ENCODE results near the gene NUP54.
A peak's percentile ranks its signal among the peaks of the same experiment; 100 is the strongest.

The NUP54 gene, protein sequence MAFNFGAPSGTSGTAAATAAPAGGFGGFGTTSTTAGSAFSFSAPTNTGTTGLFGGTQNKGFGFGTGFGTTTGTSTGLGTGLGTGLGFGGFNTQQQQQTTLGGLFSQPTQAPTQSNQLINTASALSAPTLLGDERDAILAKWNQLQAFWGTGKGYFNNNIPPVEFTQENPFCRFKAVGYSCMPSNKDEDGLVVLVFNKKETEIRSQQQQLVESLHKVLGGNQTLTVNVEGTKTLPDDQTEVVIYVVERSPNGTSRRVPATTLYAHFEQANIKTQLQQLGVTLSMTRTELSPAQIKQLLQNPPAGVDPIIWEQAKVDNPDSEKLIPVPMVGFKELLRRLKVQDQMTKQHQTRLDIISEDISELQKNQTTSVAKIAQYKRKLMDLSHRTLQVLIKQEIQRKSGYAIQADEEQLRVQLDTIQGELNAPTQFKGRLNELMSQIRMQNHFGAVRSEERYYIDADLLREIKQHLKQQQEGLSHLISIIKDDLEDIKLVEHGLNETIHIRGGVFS

DNA sequence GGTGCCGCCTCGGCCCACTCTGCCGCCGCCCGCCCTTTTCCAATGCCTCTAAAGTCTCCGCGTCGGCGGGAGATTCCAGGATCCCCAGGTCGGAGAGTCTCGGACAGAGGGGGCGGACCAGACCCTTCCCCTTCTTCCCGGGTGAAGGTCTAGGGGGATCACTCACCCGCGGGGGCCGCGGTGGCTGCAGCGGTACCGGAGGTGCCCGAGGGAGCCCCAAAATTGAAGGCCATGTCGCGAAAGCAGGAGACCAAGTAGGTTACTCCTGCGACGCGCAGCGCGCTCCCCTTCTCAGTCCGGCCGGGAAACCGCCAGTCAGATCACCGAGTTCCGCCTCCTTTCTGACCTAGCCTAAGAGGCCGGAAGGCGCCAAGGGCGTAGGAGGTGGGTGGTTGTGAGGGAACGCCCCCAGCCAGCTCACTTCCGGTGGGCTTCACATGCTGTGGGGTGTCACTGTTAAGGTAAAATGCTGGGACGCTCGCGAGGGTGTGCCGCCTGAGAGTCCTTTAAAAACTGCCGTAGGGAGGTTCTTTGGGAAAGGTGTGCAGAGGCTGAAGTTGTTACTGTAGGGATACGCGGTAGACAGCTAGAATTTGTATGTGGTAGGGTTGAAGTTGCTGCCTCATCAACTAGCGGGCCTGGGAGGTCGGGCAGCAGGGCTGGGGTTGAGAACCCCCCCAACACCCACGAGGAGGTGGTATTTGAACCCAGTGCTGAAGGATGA, at the start of gene NUP54:
TSS of gene NUP54 (minus strand) at position 256 of the 724 bp plus-strand sequence. CDS start at position 233, 23 bp downstream.
- DNase-seq: peak; percentile 99

DNA sequence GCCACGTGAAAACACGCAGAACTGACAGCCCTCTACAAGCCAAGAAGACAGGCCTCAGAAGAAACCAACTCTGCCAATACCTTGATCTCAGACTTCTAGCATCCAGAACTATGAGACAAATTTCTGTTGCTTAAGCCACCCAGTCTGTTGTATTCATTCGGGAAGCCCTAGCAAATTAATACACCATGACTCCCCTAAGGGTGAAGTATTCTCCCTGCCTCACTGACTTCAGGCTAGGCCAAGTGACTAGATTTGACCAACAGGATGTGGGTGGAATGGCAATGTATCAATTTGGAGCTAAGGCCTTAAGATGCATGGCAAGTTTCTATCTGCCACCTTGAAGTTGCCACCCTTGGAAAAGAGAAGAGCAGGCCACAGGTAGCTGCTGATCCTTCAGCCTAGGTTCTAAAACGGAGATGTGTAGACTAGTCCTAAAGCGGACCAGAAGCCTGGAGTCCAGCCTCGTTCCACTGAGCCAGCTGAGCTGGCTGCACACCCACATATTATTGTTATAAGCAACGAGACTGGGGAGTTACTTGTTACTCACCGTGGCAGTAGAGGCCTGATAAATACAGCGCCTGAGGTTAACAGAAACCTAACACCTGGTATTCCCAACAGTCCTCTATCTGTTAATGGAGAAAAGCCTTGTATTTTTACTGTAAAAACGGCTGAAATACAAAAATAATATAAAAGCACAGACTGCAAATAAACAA, 49.0 kb upstream of the NUP54 start:
- no peak for DNase-seq

DNA sequence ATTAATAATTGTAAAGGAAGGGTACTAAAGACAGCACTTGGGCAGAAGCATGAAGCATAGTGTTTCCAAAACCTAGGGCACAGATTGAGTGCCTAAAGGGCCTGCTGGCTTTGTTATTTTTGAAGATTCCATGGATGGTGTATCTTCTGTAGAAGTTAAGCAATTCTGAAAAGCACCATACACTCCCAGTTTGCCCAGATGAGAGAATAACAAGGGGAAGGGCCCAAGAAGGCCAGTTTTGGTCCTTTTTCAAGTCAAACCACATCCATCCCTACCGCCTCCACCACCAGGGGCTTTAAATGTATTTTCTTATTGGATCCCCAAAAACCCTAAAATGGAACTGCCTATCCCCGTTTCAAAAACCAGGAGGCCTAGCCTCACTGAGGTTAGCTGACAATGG, 48.2 kb upstream of the NUP54 start:
- DNase-seq: no peak

DNA sequence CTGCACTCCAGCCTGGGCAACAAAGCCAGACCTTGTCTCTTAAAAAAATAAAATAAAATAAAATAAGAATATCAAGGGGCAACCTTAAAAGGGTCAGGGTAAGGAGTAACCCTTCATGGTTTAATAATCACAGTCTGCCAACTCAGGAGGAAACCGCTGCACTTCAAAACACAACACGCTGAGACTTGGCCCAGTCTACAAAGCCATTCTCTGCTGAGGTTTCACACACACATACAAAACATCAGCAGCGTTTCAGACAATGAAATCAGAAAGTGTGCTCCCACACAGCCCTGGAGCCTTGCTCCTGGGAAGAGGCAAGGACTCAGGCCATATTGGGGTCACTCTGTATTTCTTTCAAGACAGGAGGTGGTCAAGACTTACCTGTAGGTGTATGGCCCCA, 47.1 kb upstream of the NUP54 start:
- DNase-seq: no peak

DNA sequence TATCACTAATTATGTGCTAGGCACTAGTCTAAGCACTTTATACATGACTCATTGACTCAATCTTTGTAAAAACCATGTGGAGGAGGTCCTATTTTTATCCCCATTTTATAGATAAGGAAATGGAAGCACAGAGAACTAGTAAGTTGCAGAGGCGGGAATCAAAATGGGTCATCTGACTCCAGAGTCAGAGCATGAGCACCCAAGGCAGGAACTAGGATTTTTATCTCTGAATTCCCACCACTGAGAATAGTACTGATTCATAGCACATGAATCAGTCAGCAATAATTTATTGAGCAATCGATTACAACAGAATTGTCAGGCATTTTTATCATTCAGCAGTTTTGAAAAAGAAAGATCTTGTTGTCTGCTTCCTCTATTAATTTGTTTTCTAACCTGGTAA, 46.1 kb upstream of the NUP54 start:
- DNase-seq: peak; percentile 50

DNA sequence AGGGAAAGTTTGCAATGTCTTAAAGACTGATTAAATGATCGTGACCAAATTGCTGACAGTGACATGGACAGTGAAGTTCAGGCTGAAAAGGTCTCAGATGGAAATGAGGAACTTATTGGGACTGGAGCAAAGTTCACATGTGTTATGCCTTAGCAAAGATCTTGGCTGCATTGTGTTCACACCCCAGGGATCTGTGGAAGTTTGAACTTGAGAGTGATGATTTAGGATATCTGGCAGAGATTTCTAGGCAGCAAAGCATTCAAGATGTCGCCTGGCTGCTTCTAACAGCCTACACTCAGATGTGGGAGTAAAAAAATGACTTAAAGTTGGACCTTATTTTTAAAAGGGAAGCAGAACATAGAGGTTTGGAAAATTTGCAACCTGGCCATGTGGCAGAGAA, 44.0 kb upstream of the NUP54 start:
- DNase-seq: no peak

DNA sequence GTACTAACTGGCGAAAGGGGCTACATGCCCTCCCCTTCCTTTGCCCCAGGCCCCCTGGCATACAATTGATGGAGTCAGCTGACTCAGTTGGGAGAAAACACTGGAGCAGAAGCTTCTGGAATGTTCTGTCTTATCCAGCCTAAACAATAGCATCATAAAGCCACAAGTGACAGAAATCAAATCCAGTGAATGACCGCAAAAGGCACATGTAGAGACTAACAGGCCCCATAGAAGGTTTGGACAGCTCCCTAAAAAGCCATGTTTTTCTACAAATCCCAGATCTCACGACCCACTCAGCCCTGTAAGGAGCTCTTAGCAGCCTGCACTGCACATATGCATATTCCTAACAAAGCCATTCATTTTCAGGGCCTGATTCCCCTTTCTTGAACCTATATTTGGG, 40.4 kb upstream of the NUP54 start:
- DNase-seq: no peak

DNA sequence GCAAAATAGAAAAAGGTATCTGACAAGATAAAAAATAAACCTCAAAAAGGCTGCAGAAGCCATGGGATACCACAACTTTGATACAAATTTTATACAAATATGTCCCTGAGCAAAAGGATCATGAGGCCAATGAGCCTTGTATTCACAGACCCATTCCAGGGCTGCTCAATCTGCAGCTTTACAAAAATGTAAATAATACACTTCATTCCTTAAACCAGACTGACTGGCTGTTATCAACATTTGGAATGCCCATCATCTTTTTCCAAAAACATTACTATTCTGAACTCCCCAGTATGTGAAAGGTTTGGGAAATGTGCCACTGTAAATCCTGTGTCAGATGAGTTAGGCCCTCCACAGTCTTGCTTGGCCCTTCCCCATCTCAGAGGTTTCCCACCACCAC, 40.0 kb upstream of the NUP54 start:
- no peak for DNase-seq

DNA sequence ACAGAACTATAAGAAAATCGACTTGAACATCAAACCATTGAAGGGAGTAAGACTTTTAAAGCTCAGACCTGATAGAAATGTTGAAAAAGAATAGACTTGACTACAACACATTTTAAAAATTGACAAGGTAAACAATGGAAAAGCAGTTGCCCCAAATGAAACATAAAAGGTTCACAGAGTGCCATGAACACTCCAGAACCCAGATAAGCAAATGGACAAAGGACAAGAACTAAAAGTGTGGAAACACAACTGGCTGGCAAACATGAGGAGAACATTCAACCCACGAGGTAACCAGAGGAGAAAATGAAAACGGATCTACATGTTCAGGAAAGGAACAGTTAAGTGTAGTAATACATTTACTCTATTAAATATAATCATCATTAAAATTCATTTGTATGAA, 39.0 kb upstream of the NUP54 start:
- no peak for DNase-seq

DNA sequence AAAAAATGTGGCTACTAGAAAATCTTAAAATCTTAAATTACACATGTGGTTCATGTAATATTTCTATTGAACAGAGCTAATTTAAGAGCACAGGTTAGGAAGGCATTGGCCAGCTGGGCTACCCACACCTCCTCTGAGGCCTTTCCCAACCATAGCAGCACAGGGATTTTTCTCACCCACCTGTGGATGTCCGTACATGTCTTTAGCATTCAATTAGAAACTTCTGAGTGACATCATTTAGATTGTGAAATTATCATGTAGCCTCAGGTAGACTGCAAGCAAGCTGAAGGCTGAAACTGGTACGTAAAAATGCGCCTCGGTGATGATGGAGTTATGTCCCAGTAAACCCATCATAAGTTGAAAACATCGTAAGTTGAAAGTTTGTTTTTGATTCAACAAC, 34.3 kb upstream of the NUP54 start:
- DNase-seq: no peak

DNA sequence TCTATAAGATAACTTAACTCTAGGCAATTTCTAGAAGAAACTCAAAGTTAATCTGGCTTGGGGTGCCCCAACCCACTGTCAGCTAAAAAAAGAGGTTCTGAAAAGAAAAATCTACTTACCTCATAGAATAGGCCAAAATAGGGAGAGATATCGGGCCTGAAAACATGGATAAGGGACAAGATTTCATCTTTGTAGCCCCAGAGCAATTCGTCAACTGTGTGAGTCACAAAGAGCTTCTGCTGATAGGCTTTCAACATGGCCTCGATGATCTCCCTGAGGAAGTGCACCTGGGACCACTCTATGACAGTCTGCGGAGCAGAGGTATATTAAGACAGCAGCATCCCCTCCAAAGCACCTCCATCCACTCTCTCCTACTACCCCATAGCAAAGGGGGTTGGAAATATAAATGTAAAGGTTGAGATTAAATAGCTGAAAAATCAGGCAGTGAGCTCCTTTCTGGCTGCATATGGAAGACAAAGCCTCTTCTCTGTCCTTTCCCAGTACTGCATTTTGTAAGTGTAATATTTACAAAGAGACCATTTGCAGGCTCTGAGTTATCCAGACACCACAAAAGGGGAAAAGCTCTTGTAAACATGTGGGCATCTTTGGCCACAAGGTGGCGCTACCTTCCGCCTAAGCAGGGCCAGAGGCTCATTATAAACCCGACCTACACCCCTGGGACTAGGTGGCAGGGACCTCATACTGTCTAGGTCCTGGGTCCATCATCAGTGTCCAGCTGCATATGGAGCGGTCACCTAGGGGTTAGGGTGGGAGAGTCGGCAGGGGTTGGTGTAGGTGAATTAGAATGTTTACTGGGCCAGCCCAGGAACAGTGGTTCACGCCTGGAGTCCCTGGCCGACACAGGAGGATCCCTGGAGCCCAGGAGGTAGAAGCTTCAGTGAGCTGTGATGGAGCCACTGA, 31.5 kb upstream of the NUP54 start:
- peak; percentile 93 for DNase-seq

DNA sequence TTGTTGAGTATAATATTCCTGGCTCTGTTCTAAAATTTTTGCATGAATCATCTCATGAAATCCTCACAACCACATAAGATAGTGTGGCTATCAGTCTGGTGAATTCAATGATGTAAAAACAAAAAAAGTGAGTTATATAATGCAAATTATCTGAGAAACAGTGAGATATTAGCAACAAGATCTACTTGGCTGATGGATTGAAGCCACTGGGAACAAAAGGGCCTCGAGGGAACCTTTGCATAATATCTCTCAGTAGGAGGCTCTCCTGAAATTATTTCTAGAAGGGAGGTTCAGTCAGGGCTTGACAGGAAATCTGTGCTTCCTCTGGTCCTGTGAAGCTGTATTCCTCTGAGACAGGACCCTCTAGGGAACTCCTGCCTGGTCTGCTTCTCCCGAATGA, 30.1 kb upstream of the NUP54 start:
- no peak for DNase-seq

DNA sequence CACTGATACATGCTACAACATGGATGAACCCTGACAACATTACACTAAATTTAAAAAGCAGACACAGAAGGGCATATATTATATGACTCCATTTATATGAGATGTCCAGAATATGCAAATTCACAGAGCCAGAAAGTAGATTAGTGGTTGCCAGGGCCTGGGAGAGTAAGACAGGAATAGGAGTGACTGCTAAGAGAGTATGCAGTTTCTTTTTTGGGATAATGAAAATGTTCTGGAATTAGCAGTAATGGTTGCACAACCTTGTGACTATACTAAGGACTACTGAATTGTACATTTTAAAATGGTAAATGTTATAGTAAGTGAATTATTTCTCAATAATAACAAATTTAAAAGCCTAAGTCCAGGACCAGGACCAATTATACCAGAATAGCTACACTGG, 29.5 kb upstream of the NUP54 start:
- DNase-seq: no peak

DNA sequence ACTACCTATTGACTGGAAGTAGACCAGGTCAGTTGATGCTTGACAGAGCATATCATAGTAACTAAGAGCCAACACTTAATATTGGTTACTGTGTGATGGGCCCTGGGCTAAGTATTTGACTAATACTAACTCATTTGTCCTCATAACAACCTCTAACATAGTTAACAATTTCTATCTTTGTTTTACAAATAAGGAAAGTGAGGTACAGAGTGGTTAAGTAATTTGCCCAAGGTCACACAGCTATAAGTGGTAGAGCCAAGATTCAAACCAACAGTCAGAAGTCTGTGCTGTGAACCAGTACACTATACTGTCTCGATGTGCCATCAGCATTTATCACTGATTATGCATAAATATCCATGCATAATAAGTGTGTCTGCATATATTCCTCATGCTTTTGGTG, 27.1 kb upstream of the NUP54 start:
- no peak for DNase-seq

DNA sequence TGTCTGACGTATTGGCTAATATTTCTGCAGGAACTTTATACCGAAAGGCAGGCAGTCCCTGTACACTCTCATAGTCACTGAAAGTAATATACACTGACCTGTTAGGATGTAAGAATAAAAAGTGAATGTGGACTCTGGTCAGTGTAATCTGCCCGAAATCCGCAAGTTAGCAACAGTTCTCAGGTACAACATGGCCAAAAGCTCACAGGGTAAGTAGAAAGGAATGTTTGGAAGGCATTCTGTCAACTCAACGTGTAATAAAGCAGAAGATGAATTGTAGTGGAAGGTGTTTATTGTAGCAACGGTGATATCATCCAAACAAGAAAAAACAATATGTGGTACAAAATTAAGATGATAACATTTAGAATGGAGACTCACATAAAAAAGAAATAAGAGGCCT, 26.0 kb upstream of the NUP54 start:
- DNase-seq: no peak

DNA sequence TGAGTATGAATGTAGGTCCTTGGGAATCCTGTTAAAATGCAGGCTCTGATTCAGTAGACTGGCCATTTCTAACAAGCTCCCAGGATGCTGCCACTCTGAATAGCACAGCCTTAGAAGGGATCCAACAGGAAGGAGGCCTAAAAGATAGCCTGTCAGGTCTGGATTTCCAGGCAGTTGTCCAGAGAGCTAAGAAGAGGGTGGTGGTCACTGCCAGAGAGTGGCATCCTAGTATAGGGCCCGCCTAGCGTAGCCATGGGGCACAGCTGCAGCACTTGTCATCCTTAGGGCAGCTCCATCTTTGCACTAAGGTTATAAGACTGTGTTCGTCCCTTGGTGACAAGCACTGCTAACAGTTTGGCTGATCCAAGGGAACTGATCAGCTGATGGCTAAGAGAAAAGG, 20.5 kb upstream of the NUP54 start:
- no peak for DNase-seq

DNA sequence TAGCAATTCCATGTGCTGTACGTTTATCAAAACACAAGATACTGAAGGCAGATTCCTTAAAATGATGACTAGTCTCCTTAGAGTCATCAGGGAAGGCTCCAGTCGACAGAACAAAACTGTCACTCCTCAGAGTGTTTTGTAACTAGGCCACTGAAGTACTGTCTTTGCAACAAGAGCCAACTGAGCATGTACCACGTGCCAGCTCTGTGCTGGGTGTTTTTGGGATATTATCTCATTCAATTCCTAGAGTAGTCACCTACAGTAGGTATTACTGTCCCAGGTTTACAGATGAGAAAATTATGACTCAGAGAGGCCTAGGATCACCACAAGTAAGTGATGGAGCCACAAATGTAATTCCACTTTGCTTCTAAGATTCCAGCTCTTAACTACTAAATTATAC, 18.3 kb upstream of the NUP54 start:
- DNase-seq: no peak

DNA sequence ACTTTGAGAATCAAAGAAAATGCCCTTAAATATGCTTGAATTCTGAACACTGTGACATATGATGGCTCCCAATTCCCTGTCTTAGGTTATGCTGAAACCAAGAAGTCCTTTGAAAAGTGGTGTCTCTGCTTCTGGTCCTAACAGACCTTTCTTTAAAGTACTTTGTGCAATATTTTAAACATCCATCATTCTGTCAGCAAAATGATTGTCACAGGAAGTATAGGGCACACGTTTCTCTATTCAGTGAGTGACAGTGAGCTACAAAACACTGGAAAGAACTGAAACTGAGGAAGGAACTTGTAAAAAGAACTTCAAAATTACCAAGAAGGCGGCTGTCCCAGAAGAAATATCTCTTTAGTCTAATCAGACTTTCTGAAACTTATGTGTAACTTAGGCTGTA, 12.2 kb upstream of the NUP54 start:
- peak; percentile 13 for DNase-seq

DNA sequence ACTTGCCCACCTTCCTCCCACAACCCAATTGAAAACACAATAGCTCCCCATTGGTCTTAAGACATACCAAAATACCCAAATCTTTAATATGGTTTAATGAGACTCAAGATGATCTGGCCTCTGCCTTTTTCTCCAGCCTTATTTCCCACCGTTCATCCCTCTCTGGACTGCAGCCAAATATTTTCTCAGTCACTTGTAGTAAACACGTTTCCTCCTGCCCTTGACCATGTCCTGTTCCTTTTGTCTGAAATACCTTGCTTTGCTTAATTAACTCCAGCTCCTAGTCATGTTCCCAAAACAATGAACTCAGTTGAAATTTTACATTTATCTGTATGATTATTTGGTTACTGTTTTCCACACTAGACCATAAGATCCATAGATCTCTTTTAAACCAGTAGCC, 8.4 kb upstream of the NUP54 start:
- no peak for DNase-seq

DNA sequence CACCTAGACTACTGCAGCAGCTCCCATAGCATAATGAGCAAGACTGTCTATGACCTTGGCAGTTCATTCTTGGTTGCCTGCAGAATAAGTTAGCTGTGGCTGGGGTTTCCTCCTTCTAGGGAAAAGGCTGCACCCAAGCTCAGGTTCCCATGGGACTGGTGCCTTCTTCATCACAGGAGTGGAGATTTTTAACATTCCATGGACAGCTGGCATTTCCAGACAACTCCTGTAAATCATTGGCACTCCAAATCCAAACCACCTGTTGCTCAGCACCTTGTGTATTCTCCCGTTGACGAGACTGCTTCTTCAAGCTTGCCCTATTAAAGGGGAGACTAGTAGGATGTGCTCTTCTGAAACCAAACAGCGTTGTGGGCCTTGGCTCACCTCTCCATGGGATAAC, 7.8 kb upstream of the NUP54 start:
- DNase-seq: no peak

DNA sequence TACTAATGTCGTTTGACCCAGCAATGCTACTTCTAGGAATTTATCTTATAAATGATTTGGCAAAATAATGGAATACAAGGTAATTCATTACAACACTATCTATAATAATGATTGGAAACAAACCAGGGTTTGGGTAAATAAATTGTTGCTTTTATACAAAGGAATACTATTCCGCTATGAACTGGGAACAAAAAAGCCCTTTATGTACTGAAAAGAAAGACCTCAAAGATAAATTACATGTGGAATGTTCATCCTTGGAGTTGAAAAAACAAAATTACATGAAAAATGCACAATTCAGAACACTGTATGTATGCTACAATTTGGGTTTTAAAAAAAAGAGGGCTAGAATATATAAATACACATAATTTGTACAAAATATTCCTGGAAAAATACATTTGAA, 5.2 kb upstream of the NUP54 start:
- DNase-seq: no peak

DNA sequence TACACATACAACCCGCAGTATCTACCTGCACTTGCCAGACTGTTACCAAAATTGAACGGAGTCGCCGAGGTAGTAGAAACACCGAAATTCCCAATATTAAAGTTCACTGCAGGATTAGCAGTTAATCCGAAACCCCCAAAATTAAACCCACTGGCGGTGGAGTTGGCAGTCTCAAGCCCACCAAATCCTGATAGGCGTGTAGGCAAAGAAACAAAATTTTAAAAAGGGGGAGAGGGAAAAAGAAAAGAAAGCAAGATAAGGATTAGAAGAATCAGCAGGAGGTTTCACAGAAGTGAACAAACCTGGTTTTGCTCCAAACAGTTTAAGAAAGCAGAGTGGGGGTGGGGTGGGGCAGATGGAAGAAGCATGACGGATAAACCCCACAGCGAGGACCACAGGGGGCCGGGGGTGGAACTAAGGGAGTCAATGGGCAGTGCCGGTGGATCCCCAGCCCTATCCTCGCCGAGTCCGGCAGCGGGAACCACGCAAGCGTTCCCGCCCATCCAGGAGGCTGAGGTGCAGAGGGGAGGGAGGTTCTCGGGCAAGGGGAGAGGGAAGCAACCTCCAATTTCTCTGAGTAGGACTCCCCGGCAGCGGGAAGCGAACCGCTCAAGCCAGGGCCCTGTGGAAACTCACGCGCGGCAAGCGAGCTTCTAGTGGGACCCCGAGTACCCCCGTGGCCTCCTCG, 599 bp downstream of the NUP54 start:
- peak; percentile 94 for DNase-seq

Data from hematopoietic multipotent progenitor cell treated with erythropoietin and hydrocortisone succinate and interleukin-3 and kit ligand, for 4 days (in vitro differentiated cells).